ENCODE data around the gene YY1.
"Not testable (repeated sequence)": the region's sequence is repeated elsewhere in the genome, so short reads cannot be mapped to it uniquely, and the experiment has no call there.

The YY1 gene

DNA sequence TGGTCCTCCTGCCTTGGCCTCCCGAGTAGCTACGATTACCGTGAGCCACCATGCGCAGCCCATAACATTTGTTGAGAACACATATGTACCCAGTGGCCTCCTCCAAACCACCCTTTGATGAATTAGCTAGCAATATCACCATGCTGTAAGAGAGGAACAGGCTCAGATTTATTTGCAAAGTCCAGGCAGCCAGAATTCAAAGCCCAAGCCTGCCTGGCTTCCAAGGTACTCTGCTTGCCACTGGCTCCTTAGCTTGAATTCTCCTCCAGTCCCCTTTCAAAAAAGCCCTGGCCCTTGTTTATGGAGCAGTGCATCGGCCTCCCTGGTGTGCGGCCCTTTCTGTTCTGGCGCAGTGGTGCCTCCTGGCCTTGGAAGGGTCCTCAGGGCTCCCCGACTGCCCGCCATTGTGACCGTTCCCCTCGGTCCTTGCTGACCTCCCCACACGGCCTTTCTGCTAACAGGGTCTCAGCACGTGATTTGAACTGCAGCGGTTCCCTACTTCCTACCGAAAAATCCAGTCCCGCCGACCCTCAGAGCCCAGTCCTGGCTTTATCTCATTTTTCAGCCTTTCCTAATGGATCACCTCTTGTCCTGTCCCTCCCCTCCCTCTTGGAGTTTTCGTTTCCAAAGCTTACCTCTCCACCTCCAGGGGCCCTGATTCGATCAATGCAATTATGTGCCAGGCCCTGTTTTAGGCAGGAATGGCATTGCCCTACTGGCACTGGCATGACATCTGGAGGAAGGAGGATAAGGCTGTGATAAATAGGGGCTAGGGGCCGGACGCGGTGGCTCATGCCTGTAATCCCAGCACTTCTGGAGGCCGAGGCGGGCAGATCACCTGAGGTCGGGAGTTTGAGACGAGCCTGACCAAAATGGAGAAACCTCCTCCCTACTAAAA, 45.3 kb downstream of the YY1 start:
- Histone ChIP-seq H3K9me3 (ENCODE audit: control insufficient read depth in 1 of 2, low read length in 2 of 2) (no peaks in the 10 kb centered on the region), H3K9ac (ENCODE audit: low read depth in 1 of 2, low read length in 2 of 2) (peak overlapping the region; percentile 72 to 73), H3K4me3 (ENCODE audit: low read depth in 1 of 2, low read length in 2 of 2) (no peak overlapping the region), H3K27me3 (ENCODE audit: control insufficient read depth in 1 of 2, insufficient read depth in 2 of 2, low read length in 2 of 2) (no peaks in the 10 kb centered on the region), H3K4me1 (ENCODE audit: control insufficient read depth in 1 of 2, insufficient read depth in 2 of 2, low read length in 2 of 2) (peaks cover 6 to 12% of the 10 kb centered on the region in 2 donors), H3K36me3 (ENCODE audit: control insufficient read depth in 1 of 2, insufficient read depth in 2 of 2, low read length in 2 of 2) (peaks cover 2 to 19% of the 10 kb centered on the region in 2 donors), H3K27ac (ENCODE audit: low read depth, low read length) (no peak overlapping the region)

DNA sequence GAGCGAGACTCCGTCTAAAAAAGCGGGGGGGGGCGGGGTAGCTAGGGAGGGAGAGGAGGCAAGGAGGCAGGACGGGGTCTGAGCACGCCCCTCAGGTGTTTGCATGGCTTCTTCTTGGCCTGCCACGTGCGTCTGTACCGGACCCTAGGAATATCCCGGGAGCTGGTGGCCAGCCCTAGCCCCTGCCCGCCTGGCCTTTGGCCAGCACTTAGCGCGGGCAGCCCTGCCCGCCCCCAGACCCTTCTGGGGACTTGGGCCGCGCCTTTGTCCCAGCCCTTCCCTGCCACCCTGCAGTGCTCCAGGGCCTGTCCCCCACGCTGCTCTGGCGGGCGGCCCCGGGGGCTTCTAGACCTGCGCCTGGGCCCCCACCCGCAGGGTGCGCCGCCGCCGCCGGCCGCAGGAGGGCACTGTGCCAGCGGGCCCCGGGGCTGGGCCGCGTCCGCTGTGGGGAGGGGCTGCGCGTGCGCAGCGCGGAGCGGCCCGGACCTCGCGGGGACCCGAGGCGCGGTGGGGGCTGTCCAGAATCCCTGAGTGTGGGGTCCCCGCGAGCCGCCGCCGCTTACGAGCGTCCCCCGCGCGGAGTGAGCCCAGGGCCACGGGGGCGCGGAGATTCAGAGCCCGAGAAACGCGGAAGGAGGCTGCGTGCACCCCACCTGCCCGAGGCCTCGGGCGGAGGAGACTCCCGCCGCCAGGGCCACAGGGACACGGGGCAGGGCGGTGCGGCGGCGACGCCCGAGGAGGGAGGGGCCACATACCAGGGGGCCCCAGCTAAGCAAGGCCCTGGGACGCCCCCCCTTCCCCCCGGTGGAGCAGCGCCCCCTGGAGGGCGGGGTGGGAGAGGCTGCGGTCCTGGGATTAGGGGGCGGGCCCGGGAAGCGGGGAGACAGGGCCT, 46.3 kb downstream of the YY1 start:
- Histone ChIP-seq H3K9me3 (ENCODE audit: control insufficient read depth in 1 of 2, low read length in 2 of 2) (no peaks in the 10 kb centered on the region), H3K36me3 (ENCODE audit: control insufficient read depth in 1 of 2, insufficient read depth in 2 of 2, low read length in 2 of 2) (peaks cover 2 to 13% of the 10 kb centered on the region in 2 donors), H3K9ac (ENCODE audit: low read depth in 1 of 2, low read length in 2 of 2) (peak overlapping the region; percentile 73 to 79), H3K4me3 (ENCODE audit: low read depth in 1 of 2, low read length in 2 of 2) (peak overlapping the region; percentile 66 to 71), H3K27ac (ENCODE audit: low read depth, low read length) (peak overlapping the region; percentile 84), H3K4me1 (ENCODE audit: control insufficient read depth in 1 of 2, insufficient read depth in 2 of 2, low read length in 2 of 2) (peaks cover 6 to 12% of the 10 kb centered on the region in 2 donors), H3K27me3 (ENCODE audit: control insufficient read depth in 1 of 2, insufficient read depth in 2 of 2, low read length in 2 of 2) (no peaks in the 10 kb centered on the region)

DNA sequence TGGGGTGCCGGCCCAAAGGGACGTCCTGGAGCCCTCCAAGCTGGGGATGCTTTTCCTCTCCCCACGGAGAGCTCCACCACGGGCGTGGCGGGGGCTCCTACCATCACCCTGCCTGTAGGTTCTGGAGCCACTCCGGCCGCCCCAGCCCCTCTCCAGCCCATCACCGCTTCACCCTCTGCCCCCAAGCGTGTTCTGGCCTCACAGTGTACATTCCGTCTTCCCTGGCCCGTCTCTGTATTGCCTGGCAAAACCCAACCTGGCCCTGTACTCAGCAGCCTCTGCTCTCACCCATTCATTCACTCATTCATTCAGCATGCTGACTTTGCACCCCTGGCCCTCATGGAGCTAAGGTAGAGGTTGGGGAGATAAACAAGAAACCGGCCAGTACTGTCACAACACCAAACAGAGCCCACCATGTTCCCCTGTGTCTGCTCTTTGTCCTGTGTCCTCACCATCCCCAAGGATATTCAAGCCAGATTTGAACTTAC, 47.0 kb downstream of the YY1 start:
- H3K27ac ChIP-seq (ENCODE audit: low read depth, low read length): no peak overlapping the region
- peaks cover 2 to 18% of the 10 kb centered on the region in 2 donors for H3K36me3 ChIP-seq (ENCODE audit: control insufficient read depth in 1 of 2, insufficient read depth in 2 of 2, low read length in 2 of 2)
- peak overlapping the region; percentile 66 to 71 for H3K4me3 ChIP-seq (ENCODE audit: low read depth in 1 of 2, low read length in 2 of 2)
- no peaks in the 10 kb centered on the region for H3K9me3 ChIP-seq (ENCODE audit: control insufficient read depth in 1 of 2, low read length in 2 of 2)
- peak overlapping the region in 1 of 2 donors; percentile 73 for H3K9ac ChIP-seq (ENCODE audit: low read depth in 1 of 2, low read length in 2 of 2)
- no peaks in the 10 kb centered on the region for H3K27me3 ChIP-seq (ENCODE audit: control insufficient read depth in 1 of 2, insufficient read depth in 2 of 2, low read length in 2 of 2)
- peaks cover 6 to 12% of the 10 kb centered on the region in 2 donors for H3K4me1 ChIP-seq (ENCODE audit: control insufficient read depth in 1 of 2, insufficient read depth in 2 of 2, low read length in 2 of 2)

DNA sequence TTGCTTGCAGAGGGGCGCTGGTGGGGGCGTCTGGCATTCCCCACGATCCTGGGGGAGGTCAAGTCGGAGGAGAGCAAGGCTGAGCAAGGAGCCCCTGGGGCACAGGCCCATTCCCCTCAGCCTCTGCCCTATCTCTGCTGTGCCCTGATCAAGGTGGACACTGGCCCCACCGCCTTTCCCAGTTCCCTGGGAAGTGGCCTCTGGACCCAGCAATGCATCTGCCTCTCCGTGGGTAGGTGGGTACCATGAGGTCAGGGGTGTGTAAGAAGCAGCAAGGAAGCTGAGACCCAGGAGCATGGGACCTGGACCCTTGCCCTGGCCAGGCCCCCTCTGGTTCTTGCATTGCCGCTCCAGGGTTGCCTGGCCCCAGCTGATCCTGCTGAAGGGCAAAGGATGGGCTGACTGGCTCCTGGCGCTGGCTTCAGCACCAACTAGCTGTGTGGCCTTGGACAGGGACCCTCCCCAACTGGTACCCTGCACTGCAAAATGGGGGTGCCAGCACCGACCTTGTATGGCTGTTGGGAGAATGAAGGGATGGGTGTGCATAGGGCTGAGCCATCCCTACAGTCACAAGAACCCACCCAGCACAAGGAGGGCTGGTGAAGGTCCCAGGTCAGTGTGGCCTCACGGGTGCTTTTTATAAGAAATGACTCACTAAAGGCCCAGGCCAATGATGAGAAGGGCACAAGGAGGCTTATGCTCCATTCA, 47.7 kb downstream of the YY1 start:
- Histone ChIP-seq H3K4me3 (ENCODE audit: low read depth in 1 of 2, low read length in 2 of 2) (no peak overlapping the region), H3K4me1 (ENCODE audit: control insufficient read depth in 1 of 2, insufficient read depth in 2 of 2, low read length in 2 of 2) (peaks cover 6 to 12% of the 10 kb centered on the region in 2 donors), H3K9me3 (ENCODE audit: control insufficient read depth in 1 of 2, low read length in 2 of 2) (no peaks in the 10 kb centered on the region), H3K36me3 (ENCODE audit: control insufficient read depth in 1 of 2, insufficient read depth in 2 of 2, low read length in 2 of 2) (peaks cover 2 to 18% of the 10 kb centered on the region in 2 donors), H3K27me3 (ENCODE audit: control insufficient read depth in 1 of 2, insufficient read depth in 2 of 2, low read length in 2 of 2) (no peaks in the 10 kb centered on the region), H3K27ac (ENCODE audit: low read depth, low read length) (no peak overlapping the region), H3K9ac (ENCODE audit: low read depth in 1 of 2, low read length in 2 of 2) (no peak overlapping the region)

DNA sequence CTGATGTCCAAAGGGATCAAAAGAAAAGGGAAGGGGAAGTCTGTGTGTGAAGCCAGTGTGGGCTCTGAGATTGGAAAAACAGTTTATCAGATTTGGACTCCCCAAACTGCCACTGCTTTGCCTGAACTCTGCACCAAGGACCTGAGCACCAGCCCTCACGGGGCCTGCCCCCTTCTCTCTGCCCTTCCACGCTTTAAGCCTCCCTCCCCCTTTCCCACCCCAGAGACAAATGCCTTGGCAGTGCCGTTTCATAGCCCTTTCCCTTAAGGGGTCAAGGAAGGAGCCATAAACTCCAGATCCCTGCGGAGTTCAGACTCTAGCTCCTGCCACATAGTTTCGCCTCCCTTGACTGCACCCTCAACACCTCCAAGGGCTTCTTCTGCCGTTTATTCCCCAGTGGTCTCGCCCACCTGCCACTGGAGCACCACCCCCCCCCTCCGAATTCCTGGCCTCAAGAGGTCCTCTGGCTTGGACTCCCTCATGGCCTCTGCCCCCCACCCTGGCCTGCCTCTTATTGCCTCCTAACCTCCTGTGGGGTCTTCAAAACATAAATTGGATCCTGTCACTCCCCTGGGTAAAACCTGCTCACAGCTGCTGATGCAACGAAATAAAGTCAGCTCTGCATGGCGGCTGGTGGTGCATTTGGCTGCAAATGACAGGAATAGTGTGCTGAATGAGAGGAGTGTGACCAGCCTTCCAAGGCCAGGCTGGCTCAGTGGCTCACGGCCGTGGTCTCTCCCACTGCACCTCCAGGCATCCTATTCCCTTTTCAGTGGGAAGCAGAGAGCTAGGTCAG, 48.5 kb downstream of the YY1 start:
- Histone ChIP-seq H3K27me3 (ENCODE audit: control insufficient read depth in 1 of 2, insufficient read depth in 2 of 2, low read length in 2 of 2) (no peaks in the 10 kb centered on the region), H3K9ac (ENCODE audit: low read depth in 1 of 2, low read length in 2 of 2) (no peak overlapping the region), H3K27ac (ENCODE audit: low read depth, low read length) (no peak overlapping the region), H3K9me3 (ENCODE audit: control insufficient read depth in 1 of 2, low read length in 2 of 2) (no peaks in the 10 kb centered on the region), H3K36me3 (ENCODE audit: control insufficient read depth in 1 of 2, insufficient read depth in 2 of 2, low read length in 2 of 2) (peaks cover 0 to 16% of the 10 kb centered on the region in 2 donors), H3K4me3 (ENCODE audit: low read depth in 1 of 2, low read length in 2 of 2) (no peak overlapping the region), H3K4me1 (ENCODE audit: control insufficient read depth in 1 of 2, insufficient read depth in 2 of 2, low read length in 2 of 2) (peaks cover 6 to 12% of the 10 kb centered on the region in 2 donors)

DNA sequence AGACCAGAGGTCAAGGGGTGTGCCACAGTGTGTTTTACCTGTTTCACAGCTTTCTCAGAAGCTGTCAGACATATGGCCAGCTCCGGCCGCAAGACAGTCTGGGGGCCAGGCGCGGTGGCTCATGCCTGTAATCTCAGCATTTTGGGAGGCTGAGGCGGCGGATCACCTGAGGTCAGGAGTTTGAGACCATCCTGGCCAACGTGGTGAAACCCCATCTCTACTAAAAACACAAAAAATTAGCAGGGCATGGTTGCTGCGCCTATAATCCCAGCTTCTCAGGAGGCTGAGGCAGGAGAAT, 49.0 kb downstream of the YY1 start:
- H3K4me1 ChIP-seq (ENCODE audit: control insufficient read depth in 1 of 2, insufficient read depth in 2 of 2, low read length in 2 of 2): peaks cover 6 to 12% of the 10 kb centered on the region in 2 donors
- H3K36me3 ChIP-seq (ENCODE audit: control insufficient read depth in 1 of 2, insufficient read depth in 2 of 2, low read length in 2 of 2): peaks cover 0 to 17% of the 10 kb centered on the region in 2 donors
- not testable (repeated sequence) for H3K9ac ChIP-seq (ENCODE audit: low read depth in 1 of 2, low read length in 2 of 2); H3K9me3 ChIP-seq (ENCODE audit: control insufficient read depth in 1 of 2, low read length in 2 of 2); H3K4me3 ChIP-seq (ENCODE audit: low read depth in 1 of 2, low read length in 2 of 2); H3K27ac ChIP-seq (ENCODE audit: low read depth, low read length); H3K27me3 ChIP-seq (ENCODE audit: control insufficient read depth in 1 of 2, insufficient read depth in 2 of 2, low read length in 2 of 2)

DNA sequence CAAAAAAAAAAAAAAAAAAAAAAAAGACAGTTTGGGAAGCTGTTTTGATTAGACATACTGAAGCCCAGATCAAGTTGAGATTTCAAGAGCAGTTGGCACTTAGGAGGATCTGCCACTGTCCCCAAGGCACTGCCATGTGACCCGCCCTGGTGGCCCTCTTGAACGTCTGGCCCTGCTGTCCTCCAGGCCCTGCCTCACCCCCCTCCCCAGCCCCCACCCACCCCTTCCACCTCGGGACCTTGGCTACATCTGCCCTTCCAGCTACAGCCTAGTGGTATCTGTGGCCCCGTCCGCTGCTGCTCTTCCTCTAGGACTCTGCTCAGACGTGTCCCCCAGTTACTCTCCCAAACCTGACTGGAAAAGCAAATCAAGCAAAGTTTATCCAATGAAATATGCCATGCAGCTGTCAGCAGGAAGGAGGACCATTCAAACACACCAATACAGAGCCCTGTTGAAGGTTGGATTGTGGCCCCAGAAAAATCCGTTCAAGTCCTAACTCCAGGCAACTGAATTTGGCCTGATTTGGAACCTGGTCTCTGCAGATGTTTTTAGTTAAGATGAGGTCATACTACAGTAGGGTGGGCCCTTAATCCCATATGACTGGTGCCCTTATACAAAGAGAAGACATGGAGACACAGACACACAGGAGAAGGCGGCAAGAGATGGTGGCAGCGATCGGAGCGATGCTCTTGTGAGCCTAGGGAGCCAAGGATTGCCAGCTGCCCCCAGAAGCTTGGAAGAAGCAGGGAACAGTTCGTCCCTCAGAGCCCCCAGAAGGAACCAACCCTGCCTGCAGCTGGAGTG, 49.6 kb downstream of the YY1 start:
- Histone ChIP-seq H3K9ac (ENCODE audit: low read depth in 1 of 2, low read length in 2 of 2) (no peak overlapping the region), H3K36me3 (ENCODE audit: control insufficient read depth in 1 of 2, insufficient read depth in 2 of 2, low read length in 2 of 2) (peaks cover 0 to 14% of the 10 kb centered on the region in 2 donors), H3K4me3 (ENCODE audit: low read depth in 1 of 2, low read length in 2 of 2) (no peak overlapping the region), H3K9me3 (ENCODE audit: control insufficient read depth in 1 of 2, low read length in 2 of 2) (no peaks in the 10 kb centered on the region), H3K27me3 (ENCODE audit: control insufficient read depth in 1 of 2, insufficient read depth in 2 of 2, low read length in 2 of 2) (no peaks in the 10 kb centered on the region), H3K4me1 (ENCODE audit: control insufficient read depth in 1 of 2, insufficient read depth in 2 of 2, low read length in 2 of 2) (peaks cover 6 to 12% of the 10 kb centered on the region in 2 donors), H3K27ac (ENCODE audit: low read depth, low read length) (no peak overlapping the region)

DNA sequence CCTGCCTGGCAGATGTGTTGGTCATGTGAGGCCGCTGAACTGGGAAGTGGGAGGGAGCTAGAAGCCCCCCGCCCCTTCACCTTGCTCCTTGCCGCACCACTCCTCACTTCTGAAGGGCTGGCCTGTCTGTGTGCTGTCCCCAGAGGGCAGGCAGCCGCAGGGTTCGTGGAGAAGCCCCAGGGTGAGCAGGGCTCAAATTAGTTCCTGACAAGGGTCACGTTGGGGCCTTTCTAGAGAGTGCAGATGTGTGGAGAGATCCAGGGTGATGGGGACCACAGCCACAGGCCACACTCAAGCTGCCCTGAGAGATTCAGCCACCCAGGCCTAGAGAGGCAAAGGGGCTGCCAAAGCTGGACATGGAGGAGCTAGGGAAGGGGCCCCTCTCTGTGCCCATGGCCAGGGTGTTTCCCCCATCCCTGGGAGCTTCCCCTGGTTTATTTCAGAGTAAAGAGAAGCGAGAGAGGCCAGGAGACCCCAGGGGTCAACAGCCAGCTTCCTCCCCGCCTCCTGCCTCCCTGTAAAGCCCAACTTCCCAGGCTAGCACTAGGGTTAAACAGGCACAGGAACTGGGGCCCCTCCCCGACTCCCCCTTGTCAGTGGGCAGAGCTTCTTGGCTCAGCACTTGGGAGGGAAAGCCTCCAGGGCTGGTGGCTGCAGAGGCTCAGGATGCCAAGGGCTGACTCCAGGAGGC, 51.1 kb downstream of the YY1 start:
- no peaks in the 10 kb centered on the region for H3K9me3 ChIP-seq (ENCODE audit: control insufficient read depth in 1 of 2, low read length in 2 of 2)
- no peak overlapping the region for H3K9ac ChIP-seq (ENCODE audit: low read depth in 1 of 2, low read length in 2 of 2)
- H3K4me1 ChIP-seq (ENCODE audit: control insufficient read depth in 1 of 2, insufficient read depth in 2 of 2, low read length in 2 of 2): peaks cover 5 to 6% of the 10 kb centered on the region in 2 donors
- no peaks in the 10 kb centered on the region for H3K27me3 ChIP-seq (ENCODE audit: control insufficient read depth in 1 of 2, insufficient read depth in 2 of 2, low read length in 2 of 2)
- H3K36me3 ChIP-seq (ENCODE audit: control insufficient read depth in 1 of 2, insufficient read depth in 2 of 2, low read length in 2 of 2): peaks cover 0 to 14% of the 10 kb centered on the region in 2 donors
- H3K4me3 ChIP-seq (ENCODE audit: low read depth in 1 of 2, low read length in 2 of 2): no peak overlapping the region
- no peak overlapping the region for H3K27ac ChIP-seq (ENCODE audit: low read depth, low read length)
